IMR-90 (cell line): ENCODE results near the gene CDC42EP1. TPM values are rescaled to one million over a fixed set of nuclear protein-coding genes. Genes with fewer than 3 reads are reported as not detected.

Experiments used
- ATAC-seq: fragments of 200-7000 bp; cut with Tn5 transposase; 2 replicates; pipeline ENCODE4 v1.9.1; 2020; ENCODE audit warnings: low read depth, mild to moderate bottlenecking, moderate library complexity
- BruUV-seq: library from RNA; stranded (reverse); fragments of 400-500 nt; replicated peaks from 2 replicates; lab custom pipeline; 2021; lab: Mats Ljungman, UMichigan
- CTCF ChIA-PET: fragments of 300-600 bp; formaldehyde crosslinking; extraction: SDS; loops from one replicate; lab custom pipeline; 2021; ENCODE audit warnings: antibody characterized with exemption; lab: Yijun Ruan, JAX
- POLR2A ChIA-PET: fragments of 300-600 bp; sonication (Branson Sonifier 250); formaldehyde crosslinking; loops from one replicate; lab custom pipeline; 2022; ENCODE audit warnings: antibody characterized with exemption; ENCODE audit not compliant: unreplicated experiment; lab: Charles Lee
- DNase-seq: peaks from one replicate; pipeline ENCODE4 v3.0.0; 2013
- H2AFZ ChIP-seq: replicated peaks from 2 replicates; pipeline ENCODE3; 2013; ENCODE audit warnings: low read length, mild to moderate bottlenecking; ENCODE audit not compliant: poor library complexity
- H2AK5ac ChIP-seq: 2 replicates; pipeline ENCODE4 v1.6.1; 2013; ENCODE audit warnings: low read depth, low read length, inconsistent platforms
- H2AK9ac ChIP-seq: replicated peaks from 2 replicates; pipeline ENCODE3; 2013; ENCODE audit warnings: mild to moderate bottlenecking, low read depth, low read length, moderate library complexity; ENCODE audit not compliant: poor library complexity
- H2BK120ac ChIP-seq: 2 replicates; pipeline ENCODE4 v1.6.1; 2013; ENCODE audit warnings: low read depth, low read length, inconsistent platforms
- H2BK15ac ChIP-seq: 3 replicates; pipeline ENCODE4 v1.6.1; 2013; ENCODE audit warnings: low read depth, low read length, inconsistent platforms
- H2BK20ac ChIP-seq: 2 replicates; pipeline ENCODE4 v1.6.1; 2013; ENCODE audit warnings: low read depth, mild to moderate bottlenecking, inconsistent platforms, low read length, moderate library complexity
- H2BK5ac ChIP-seq: 2 replicates; pipeline ENCODE4 v1.6.1; 2013; ENCODE audit warnings: mild to moderate bottlenecking, low read depth, low read length, inconsistent platforms; ENCODE audit not compliant: poor library complexity, severe bottlenecking
- H3K14ac ChIP-seq: replicated peaks from 2 replicates; pipeline ENCODE4 v1.6.1; 2013; ENCODE audit warnings: low read depth, low read length, inconsistent platforms
- H3K18ac ChIP-seq: 2 replicates; pipeline ENCODE4 v1.6.1; 2013; ENCODE audit warnings: low read depth, low read length, control low read depth
- H3K23ac ChIP-seq: 2 replicates; pipeline ENCODE4 v1.6.1; 2013; ENCODE audit warnings: low read depth, low read length, inconsistent platforms
- H3K27ac ChIP-seq: 2 replicates; pipeline ENCODE4 v1.5.1; 2013; ENCODE audit warnings: mild to moderate bottlenecking, control low read depth, low read length; ENCODE audit not compliant: insufficient read depth
- H3K27me3 ChIP-seq: 2 replicates; pipeline ENCODE4 v1.6.1; 2013; ENCODE audit warnings: low read length; ENCODE audit not compliant: control insufficient read depth, insufficient read depth
- H3K36me3 ChIP-seq: 2 replicates; pipeline ENCODE4 v1.6.1; 2013; ENCODE audit warnings: low read length, mixed read lengths; ENCODE audit not compliant: control insufficient read depth, insufficient read depth
- H3K4ac ChIP-seq: 2 replicates; pipeline ENCODE4 v1.6.1; 2013; ENCODE audit warnings: low read depth, low read length, inconsistent platforms
- H3K4me1 ChIP-seq: 2 replicates; pipeline ENCODE4 v1.6.1; 2013; ENCODE audit warnings: low read length, mixed read lengths; ENCODE audit not compliant: control insufficient read depth, insufficient read depth
- H3K4me2 ChIP-seq: 2 replicates; pipeline ENCODE4 v1.6.1; 2013; ENCODE audit warnings: low read depth, mild to moderate bottlenecking, control low read depth, low read length, moderate library complexity
- H3K4me3 ChIP-seq: 2 replicates; pipeline ENCODE4 v1.5.1; 2013; ENCODE audit warnings: low read depth, mild to moderate bottlenecking, control low read depth, low read length, moderate library complexity; ENCODE audit not compliant: insufficient read depth
- H3K56ac ChIP-seq: 2 replicates; pipeline ENCODE4 v1.6.1; 2013; ENCODE audit warnings: low read length, inconsistent platforms; ENCODE audit not compliant: insufficient read depth; ENCODE audit errors: extremely low read depth
- H3K79me1 ChIP-seq, 2 experiments: 2 replicates each; pipeline ENCODE4 v1.6.1; 2013; ENCODE audit warnings: low read length in 2 of 2, inconsistent platforms in 1 of 2, low read depth in 1 of 2
- H3K9ac ChIP-seq: 2 replicates; pipeline ENCODE4 v1.6.1; 2013; ENCODE audit warnings: low read depth, low read length, control low read depth
- H3K9me1 ChIP-seq: 2 replicates; pipeline ENCODE4 v1.6.1; 2013; ENCODE audit warnings: low read length, inconsistent platforms; ENCODE audit not compliant: insufficient read depth
- H3K9me3 ChIP-seq: 2 replicates; pipeline ENCODE4 v1.6.1; 2013; ENCODE audit warnings: low read length; ENCODE audit not compliant: control insufficient read depth, insufficient read depth
- H4K20me1 ChIP-seq: 2 replicates; pipeline ENCODE4 v1.6.1; 2013; ENCODE audit warnings: low read length, inconsistent platforms; ENCODE audit not compliant: insufficient read depth
- H4K5ac ChIP-seq: 2 replicates; pipeline ENCODE4 v1.6.1; 2013; ENCODE audit warnings: mild to moderate bottlenecking, low read depth, low read length, control low read depth
- H4K8ac ChIP-seq, 2 experiments: 2 replicates each; pipeline ENCODE4 v1.6.1; 2013; ENCODE audit warnings: low read depth in 2 of 2, low read length in 2 of 2, control low read depth in 1 of 2, inconsistent platforms in 1 of 2
- H4K91ac ChIP-seq: 2 replicates; pipeline ENCODE4 v1.6.1; 2013; ENCODE audit warnings: low read depth, low read length, inconsistent platforms; ENCODE audit not compliant: insufficient read depth
- NFE2L2 ChIP-seq: fragments of 150-350 bp; IDR thresholded peaks from 2 replicates; pipeline ENCODE4 v1.6.1; 2016; ENCODE audit warnings: low read depth, mild to moderate bottlenecking, low read length
- RAD21 ChIP-seq: IDR thresholded peaks from 2 replicates; pipeline ENCODE4 v1.6.1; 2012; ENCODE audit warnings: low read length, improper control_type of control experiment
- RCOR1 ChIP-seq: IDR thresholded peaks from 2 replicates; pipeline ENCODE4 v1.6.1; 2012; ENCODE audit warnings: mild to moderate bottlenecking, low read length, improper control_type of control experiment; ENCODE audit not compliant: insufficient replicate concordance
- WGBS, 2 experiments: methylation state at CpG; one replicate each; pipeline versions ENCODE4 v1.1.5 to v1.1.7; 2013; ENCODE audit warnings: missing lambda C conversion rate in 2 of 2; ENCODE audit not compliant: insufficient read length in 1 of 2; ENCODE audit errors: extremely low coverage in 2 of 2; 5-methylcytosine and 5-hydroxymethylcytosine counted together
- dilution Hi-C: fragments of 300-500 bp; cut with HindIII; formaldehyde crosslinking; loops from one replicate; pipeline ENCODE4 v1.14.3; 2018; ENCODE audit warnings: low sequenced_read_pairs; ENCODE audit not compliant: unreplicated experiment
- in situ Hi-C: fragments of 300-500 bp; cut with MboI; formaldehyde crosslinking; loops from 3 replicates; pipeline ENCODE4 v1.14.3; 2019; ENCODE audit warnings: low sequenced_read_pairs, inconsistent platforms, mixed read lengths
- intact Hi-C: fragments of 100-400 bp; cut with micrococcal nuclease; formaldehyde crosslinking; loops from 2 replicates; pipeline ENCODE4 v1.10.0; 2022
- polyA plus RNA-seq, 3 experiments: library from polyadenylated mRNA; depleted of rRNA; stranded (reverse); fragments of >200 nt; gene quantifications; 2 replicates each; pipeline ENCODE4 v1.2.3, GENCODE V29; 2012; ENCODE audit warnings: low replicate concordance in 1 of 3
- total RNA-seq: library from RNA; depleted of rRNA; stranded (reverse); fragments of >200 nt; gene quantifications from 2 replicates; pipeline ENCODE4 v1.2.3, GENCODE V29; 2012

CDC42EP1 gene
- total and polyA plus RNA-seq, 2 of the 4 experiments (the other 2 are of a cell fraction): 4.7 to 47.3 TPM

DNA sequence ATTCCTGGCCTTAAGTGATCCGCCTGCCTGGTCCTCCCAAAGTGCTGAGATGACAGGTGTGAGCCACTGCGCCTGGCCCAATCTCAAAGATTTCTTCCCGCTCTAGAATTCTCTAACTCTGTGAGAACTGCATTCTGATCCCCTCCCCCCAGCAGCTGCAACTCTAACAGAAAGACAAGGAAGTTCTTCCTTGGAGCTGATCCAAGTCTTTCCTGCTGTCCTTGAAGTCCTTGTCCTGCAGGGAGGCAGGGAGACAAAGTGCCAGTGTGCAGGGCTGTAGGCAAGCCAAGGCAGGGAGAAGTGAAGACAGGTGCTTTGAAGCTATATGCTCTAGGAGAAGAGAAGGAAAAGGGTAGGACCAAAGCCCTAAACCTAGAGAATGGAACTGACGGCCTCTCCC, 38.9 kb downstream of the CDC42EP1 start (continued):
- TF ChIP-seq RAD21: no peak

DNA sequence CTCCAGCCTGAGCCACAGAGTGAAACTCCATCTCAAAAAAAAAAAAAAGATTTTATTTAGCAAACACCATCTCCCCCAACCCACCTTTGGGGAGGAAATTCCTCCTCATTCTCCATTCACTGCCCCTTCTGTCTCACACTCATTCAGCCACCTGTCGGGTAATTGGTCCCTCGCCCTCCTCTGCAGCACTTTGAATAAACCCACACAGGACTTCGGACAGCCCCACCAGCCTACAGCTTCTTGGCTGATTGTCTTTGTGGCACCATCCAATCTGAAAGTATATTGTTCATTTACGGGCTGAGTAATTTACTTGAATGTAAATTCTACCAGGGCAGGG, 40.9 kb downstream of the CDC42EP1 start:
- intact Hi-C loops (no loop called here), in situ Hi-C loops (no loop called here), dilution Hi-C loops (no loop called here)
- Histone ChIP-seq H3K9ac (no peak overlapping the region), H2BK15ac (no peak overlapping the region), H3K56ac (no peak overlapping the region), H3K18ac (no peak overlapping the region), H3K4me3 (no peak overlapping the region), H4K8ac (no peak overlapping the region), H3K9me3 (no peaks in the 10 kb centered on the region), H3K27me3 (peaks cover 13% of the 10 kb centered on the region), H2AK9ac (no peak overlapping the region), H3K4me2 (no peak overlapping the region), H2AFZ (no peak overlapping the region), H3K36me3 (no peaks in the 10 kb centered on the region), H3K27ac (no peak overlapping the region), H3K14ac (no peak overlapping the region), H2AK5ac (no peak overlapping the region), H3K79me1 (no peaks in the 10 kb centered on the region), H3K4ac (no peak overlapping the region), H3K4me1 (no peaks in the 10 kb centered on the region), H3K23ac (no peak overlapping the region), H4K20me1 (no peaks in the 10 kb centered on the region), H4K5ac (no peak overlapping the region), H4K91ac (no peak overlapping the region), H2BK20ac (no peak overlapping the region), H3K9me1 (no peaks in the 10 kb centered on the region), H2BK120ac (no peak overlapping the region), H2BK5ac (no peak overlapping the region)
- ATAC-seq (no peak), DNase-seq (no peak)
- ChIA-PET POLR2A (no interaction called here), CTCF (interaction anchor here (1.9 kb wide), 1 partner anchor 9 kb away, joined by 12 read pairs; no protein-coding TSS in a partner anchor)
- WGBS, 2 experiments: 40% methylated on average over 1 of the region's 4 CpGs; no CpG with 5 or more reads in 1 of the 2 experiments
- BruUV-seq: no TSS peak
- TF ChIP-seq RCOR1 (no peak), NFE2L2 (no peak)
